ENCODE data around the gene CDK14.

The CDK14 gene

DNA sequence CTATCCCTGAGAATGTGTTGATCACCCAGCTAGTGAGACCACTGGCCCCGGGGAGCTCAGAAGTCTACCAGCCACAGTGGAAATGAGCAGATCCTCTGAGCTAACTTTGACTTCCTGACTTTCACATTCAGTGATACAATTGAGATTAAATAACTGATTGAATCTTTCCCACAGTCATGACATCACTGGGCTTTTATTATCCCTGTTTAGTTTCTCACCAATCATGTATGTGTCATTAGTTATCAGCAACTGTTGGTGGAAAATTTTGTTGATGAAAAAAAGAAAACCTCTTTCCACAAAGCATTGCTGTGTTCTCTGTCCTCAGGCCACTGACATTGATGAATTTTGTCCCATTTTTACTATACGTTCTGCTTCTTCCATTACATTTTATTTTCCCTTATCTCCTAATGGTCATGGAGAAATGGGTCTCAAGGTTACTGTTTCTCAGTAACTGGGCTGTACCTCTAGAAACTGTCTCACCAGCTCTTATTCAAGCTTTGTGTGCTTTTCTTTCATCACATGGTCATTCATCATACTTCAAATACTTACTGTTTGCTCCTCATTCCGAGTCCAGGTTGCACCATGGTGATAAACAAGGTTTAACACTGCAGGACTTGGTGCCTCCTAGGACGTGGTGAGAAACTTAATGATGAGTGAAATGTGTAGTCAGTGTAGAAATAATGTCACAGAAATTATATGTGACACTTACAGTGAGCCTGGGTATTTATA, 304.7 kb downstream of the CDK14 start:
- DNase-seq (ENCODE audit: low spot score), result no peak

DNA sequence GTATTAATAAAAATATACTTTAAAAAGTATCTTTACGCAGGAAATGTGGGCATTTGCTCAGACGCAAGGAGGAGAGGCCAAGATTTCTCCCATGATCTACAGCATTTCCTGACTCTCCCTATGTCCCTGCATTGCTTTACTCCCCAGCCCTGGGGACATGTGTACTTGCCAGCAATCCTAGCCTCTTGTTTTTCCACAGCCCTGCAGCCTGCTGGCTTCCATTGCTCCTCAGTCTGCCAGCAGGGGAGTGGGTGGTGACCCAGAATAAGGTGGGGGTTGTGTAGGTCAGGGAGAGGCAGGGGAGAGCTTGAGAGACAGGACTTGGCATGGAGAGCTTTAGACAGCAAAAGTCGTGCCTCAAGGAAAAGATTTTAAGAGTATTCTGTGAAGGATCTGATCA, 307.7 kb downstream of the CDK14 start:
- DNase-seq (ENCODE audit: low spot score), result no peak

DNA sequence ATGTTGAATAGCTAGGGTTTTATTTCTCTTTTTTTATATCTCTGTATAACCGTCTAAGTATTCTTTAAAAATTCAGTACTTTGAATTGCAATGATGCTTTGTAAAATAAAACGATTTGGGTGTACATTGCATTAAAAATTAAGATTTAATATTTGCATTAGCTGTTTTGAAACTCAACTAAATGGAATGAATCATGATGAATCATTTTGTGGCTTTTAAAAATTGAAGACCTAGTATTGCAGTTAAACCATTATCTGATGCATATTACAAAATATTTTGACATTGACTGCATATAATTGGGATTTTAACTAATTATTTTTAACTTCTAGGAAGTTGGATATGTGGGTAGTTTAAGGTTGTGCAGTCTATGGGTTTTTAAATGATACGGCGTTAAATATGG, 314.0 kb downstream of the CDK14 start:
- no peak for DNase-seq (ENCODE audit: low spot score)

DNA sequence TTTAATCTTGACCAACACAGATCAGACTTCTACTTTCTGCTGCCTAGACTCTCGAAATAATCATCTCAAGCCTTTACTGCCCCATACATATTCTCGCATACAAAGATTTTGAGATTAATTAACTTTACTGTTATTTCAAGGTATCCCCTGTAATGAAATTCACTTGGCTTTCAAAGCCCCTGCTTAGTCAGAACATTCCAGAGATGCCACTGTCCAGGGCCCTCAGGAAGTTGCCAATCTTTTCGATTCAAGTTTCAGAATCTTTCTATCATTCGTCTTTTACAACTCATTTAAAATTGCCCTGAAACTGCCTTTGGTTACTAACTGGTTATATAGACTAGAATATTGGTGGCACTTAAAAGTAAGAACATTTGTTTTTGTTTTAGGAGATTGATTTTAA, 320.2 kb downstream of the CDK14 start:
- no peak for DNase-seq (ENCODE audit: low spot score)

DNA sequence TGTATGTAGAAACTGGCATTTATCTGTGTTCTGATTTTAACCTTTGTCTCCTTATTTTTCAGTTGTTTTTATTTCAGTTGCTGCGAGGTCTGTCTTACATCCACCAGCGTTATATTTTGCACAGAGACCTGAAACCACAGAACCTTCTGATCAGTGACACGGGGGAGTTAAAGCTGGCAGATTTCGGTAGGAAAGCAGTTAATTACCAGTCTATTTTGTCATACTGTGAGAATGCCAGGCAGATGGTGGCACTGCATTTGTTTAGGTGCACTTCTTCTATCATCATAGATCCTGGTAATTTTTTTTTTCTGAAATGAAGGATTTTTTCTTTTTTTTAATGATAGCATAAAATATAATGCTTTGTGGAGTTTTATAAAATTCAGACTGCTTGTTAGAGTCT, 321.4 kb downstream of the CDK14 start:
- no peak for DNase-seq (ENCODE audit: low spot score)

DNA sequence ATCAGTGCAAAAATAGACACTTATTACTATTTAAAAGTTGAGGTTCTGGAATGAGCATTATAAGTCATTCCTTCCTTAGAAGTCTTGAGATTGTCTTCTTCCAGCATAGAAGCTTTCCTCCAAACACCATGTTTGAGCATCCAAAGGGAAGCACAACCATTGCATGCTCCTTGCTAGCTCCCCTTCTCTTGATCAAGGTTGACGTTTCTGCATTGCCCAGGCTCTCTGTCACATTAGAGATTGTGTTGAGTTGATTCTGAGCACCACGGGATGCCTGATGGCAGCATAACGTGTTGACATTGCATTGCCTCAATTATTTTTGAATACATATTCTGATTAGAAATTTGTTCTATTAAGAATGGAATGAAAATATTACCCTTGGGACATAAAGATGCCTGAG, 322.2 kb downstream of the CDK14 start:
- no peak for DNase-seq (ENCODE audit: low spot score)

DNA sequence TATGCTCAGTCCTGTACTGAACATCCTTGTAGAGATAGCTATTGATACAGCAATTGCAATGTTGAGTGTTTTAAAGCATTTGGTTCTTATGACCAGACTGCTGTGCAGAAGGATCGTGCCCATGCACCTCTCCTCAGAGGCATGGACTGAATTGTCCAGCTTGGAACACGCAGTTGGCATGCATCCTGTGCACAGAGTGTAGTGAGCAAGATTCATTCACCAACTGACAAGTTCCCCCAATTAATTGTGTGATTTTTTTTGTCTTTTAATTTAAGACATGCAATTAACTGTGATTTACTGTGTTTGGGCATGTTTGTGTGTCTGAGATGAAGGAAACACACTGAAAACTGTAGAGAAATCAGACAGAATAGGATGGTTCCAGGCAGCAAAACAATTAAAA, 323.7 kb downstream of the CDK14 start:
- no peak for DNase-seq (ENCODE audit: low spot score)

DNA sequence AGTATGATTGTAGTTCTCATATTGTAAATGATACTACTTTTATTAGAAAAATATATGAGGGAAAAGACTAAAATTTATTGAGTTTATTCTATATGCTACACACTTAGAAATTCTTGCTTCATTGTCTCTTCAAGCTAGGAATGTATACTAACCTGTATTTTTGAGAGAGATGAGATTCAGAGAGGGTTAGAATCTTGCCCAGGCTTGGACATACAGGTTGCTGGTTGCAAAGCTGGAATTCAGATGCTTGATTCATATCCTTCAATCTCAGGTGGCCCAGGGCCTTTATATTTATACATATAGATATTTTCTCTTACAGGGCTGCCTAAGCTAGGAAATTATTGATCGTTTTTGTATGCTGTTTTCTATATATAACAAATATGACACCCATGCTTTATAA, 324.2 kb downstream of the CDK14 start:
- DNase-seq (ENCODE audit: low spot score), result no peak

DNA sequence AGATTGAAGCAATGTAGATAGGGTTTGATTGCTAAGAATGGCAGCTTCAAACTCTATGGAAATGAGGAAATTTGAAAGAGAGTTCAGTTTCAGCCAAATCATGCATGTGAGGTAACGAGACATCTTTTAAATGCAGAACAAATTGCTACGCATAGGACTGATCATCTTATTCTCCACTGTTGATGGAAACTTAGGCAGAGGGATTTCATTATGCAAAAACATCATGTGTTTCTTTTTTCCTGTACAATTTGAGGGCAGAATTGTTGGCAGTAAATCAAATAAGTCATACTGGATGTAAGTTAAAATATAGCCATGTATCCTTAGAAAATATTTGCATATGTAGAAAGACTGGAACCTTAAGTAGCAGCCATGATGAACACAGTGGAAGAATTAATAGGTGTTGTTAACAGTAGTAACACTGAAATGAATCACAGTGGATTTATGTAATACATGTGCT, 327.4 kb downstream of the CDK14 start:
- no peak for DNase-seq (ENCODE audit: low spot score)

DNA sequence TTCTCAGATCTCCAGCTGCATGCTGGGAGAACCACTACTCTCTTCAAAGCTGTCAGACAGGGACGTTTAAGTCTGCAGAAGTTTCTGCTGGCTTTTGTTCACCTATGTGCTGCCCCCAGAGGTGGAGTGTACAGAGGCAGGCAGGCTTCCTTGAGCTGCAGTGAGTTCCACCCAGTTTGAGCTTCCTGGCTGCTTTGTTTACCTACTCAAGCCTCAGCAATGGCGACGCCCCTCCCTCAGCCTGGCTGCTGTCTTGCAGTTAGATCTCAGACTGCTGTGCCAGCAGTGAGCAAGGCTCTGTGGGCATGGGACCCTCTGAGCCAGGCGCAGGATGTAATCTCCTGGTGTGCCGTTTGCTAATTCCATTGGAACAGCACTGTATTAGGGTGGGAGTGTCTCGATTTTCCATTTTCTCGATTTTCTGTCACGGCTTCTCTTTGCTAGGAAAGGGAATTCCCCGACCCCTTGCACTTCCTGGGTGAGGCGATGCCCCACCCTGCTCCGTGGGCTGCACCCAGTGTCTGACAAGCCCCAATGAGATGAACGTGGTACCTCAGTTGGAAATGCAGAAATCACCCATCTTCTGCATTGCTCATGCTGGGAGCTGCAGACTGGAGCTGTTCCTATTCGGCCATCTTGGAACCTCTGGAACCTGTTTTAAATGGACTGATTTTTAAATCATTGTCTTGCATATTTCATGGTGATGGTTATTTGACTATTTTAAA, 332.7 kb downstream of the CDK14 start:
- peak; percentile 13 for DNase-seq (ENCODE audit: low spot score)

DNA sequence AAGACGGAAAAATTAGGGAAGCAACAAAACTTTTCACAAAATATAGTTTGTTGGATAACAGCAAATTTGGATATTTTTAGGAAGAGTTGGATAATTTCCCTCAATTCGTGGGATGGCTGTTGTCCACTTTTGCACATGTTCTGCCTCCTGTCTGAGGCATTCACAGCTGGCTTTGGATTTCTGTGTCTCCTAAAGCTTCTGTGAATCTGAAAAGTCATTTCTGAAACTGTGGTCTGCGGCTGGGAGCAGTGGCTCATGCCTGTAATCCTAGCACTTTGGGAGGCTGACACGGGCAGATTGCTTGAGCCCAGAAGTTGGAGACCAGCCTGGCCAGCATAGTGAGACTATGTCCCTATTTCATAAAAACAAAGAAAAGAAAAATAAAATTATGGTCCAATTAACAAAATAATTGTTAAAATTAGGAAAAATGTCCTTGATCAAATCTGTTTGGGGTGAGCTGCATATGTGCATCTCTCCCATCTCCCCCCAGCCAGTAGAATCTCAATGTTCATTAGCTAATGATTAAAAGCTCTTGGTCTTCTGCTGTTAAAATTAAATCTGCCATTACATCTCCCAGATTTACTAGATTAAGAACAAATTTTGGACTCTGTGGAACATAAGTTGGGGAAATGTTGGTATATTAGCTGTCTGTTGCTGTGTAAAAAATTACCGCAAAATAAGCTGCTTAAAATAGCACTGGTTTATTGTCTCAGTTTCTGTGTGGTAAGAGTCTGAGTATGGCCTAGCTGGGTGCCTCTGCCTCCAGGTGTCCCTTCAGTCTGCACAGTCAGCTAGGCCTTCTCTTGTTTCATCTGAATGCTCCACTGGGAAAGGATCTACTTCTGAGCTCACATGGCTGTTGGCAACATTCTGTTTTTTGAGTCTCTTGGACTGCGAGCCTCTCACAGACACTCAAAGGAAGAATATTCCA, 336.1 kb downstream of the CDK14 start:
- no peak for DNase-seq (ENCODE audit: low spot score)

DNA sequence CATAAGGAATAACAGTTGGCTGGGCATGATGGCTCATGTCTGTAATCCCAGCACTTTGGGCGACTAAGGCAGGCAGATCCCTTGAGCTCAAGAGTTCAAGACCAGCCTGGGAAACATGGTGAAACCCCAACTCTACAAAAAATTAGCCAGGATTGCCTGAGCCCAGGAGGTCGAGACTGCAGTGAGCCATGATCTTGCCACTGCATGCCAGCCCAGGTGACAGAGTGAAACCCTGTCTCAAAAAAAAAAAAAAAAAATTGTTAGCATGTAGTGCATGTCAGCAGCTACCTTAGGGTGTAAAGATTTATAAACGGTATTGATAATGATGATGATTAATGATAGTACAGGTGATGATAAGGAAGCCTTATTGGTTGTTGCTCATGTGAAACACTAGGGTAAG, 336.9 kb downstream of the CDK14 start:
- DNase-seq (ENCODE audit: low spot score), result no peak

DNA sequence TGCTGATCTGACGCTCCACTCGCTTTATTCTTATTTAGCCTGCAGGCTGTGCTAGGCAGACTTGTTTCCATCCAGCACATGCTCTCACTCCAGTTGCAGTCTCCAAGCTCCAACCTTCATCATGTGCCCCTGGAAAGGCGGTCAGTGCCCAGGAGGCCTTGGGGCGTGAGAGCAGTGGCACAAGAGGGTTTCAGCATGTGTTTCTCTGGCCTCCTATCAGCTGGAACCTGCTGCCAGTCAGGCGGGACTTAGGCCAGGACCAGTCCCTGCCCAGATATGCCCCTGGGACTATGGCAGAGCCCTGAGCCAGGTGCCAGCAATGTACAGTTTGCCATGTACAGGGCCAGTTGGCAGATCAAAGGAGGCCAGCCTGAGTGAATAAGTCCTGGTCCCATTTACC, 337.9 kb downstream of the CDK14 start:
- DNase-seq (ENCODE audit: low spot score), result no peak

DNA sequence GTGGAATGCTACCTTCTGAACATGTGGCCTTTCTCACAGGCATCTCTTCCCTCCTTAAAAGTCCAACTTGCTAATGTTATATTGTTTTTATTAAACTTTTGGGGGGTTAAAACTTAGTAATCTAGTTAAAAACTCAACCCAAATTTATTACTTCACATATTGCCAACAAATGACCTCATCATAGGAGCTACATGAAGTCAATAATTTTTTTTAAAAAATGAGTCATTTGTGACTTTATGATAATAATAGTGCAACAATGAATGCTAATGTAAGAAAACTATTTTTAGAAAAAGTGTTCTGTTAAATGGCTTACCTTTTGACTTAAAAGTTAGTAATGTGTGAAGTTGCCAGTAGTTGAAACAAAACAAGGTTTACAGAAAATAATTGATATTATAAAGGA, 342.2 kb downstream of the CDK14 start:
- DNase-seq (ENCODE audit: low spot score), result no peak

DNA sequence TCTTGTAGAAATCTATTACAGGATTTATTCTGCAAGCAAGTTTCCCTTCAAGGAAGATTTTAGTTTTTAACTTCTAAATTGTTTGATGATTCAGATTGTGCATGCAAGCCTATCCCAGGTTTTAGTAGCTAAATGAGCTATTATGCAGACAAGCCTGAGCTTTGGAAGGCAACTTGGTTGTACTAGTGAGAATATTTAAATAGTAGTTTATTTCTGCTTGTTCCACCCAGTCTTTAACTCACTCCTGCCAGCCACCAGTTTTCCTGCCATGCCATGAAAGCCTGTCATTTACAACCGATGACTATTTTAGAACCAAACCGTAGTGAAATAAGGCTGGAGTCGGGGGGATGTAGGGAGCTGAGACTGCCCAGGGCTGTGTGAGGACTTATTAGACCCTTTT, 343.5 kb downstream of the CDK14 start:
- no peak for DNase-seq (ENCODE audit: low spot score)

DNA sequence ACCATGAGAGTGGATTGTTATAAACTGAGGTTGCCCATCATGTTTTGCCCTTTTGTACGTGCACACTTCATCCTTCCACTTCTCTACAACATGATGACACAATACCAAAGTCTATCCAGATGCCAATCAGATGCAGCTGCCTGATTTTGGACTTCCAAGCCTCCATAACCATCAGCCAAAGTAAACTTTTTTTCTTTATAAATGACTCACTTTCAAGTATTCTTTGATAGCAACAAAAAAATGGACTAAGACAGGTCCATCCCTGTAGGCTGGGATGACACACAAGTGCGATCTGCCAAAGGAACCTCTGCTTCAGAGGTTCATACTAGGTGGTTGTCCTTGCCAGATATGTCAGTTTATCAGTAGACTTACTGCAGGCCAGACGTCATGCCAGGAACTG, 347.9 kb downstream of the CDK14 start:
- no peak for DNase-seq (ENCODE audit: low spot score)

DNA sequence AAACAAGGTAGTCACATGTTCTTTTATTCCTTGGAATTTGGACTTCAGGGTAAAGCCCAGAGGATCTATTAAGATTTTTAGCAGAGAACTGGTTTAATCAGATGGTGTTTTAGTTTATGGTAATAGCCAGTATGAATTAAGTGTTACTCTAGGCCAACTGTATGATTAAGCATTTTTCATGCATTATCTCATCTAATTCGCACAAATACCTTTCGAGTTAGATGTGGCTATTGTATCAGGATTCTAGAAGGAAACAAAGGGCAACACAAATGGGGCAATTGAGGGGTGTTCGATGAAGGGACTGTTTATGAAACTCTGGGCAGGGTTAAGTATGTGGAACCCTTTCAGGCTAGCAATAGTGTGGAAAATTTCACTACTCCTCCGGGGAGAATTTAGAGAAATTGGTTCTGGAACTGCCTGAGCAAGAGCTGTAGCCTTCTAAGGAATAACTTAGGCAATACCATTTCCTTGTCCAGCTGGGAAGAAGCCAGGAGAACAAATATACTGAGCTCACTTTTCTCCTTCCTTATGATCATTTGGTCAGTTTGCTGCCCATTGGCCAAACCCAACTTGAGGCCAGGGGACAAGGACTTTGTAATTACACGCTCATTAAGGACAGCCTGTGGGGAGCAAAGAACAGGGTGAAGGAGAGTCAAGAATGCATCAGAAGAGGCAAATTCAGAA, 349.1 kb downstream of the CDK14 start:
- no peak for DNase-seq (ENCODE audit: low spot score)

DNA sequence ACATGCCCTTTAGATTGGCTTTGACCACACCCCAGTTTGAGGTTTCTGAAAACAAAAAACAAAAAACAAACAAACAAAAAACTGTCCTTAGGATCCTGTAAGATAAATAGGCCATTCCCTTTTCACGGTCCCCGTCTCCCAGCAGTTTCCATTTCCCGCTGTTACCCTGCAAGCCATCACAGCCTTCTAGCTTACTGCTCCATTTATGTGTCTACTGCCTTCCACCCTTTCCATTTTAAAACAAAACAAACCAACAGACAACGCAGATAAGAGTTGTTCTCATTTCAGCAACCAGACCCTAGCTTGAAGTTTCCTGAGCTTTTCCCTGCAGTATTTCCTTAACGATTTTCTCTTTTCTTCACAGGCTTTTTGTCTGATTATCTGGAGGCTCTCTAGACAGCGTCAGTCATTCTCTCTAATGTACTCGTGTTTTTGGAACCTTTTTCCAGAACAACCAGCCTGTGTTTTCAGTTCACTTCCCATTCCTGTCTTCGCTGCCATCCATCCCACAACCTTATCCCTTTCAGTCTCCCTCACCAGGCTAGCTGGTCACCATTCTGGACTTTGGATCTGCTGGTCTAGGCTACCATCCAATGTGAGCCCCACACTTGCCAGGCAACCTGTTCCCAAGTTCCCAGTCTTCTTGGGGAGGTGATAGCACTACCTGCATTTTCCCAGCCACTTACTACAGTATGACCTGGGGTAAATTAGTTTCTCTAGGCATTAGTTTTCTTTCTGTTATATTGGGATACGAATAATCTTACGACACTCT, 350.8 kb downstream of the CDK14 start:
- no peak for DNase-seq (ENCODE audit: low spot score)

DNA sequence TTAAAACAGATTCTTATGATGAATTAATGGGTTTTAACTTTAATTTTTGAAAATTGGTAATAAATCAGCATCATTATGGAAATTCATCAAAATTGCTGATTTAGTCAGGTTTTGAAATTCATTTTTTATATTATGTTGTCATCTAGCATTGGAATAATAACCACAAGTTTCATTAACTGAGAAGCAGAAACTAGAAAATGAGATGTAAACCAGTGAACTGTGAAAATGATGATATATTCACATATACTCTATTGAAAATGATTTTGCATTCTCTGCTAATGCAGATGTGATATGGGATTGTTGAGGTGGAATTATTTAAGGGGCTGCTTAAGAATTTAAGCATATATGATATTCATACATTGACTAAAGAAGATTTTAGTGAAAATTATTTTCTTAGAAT, 352.0 kb downstream of the CDK14 start:
- no peak for DNase-seq (ENCODE audit: low spot score)

DNA sequence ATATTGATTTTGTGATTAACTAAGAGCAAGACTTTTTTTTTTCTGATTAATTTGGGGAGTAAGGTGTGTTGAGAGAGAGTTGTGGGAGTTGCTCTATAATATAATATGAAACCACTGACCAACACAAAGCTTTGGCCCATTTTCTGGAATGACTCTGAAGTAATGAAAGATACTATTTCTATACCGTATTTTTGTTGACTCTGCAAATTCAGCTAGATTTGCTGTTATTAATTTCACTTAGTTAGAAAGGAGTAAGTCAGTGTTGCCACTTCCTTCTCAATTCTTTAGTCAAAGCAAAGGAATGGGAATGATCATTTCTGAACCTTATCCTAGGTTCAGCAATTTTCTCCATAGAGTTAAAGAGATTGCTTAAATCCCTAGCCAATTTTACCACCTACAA, 355.1 kb downstream of the CDK14 start:
- no peak for DNase-seq (ENCODE audit: low spot score)

Measured in RKO (cell line).